ENCODE measurements around the gene SPPL3. TPM values are rescaled to one million over a fixed set of nuclear protein-coding genes. Genes with fewer than 3 reads are reported as not detected.
A peak's percentile ranks its signal among the peaks of the same experiment; 100 is the strongest.

SPPL3 gene
- total RNA-seq, 2 experiments from 2014 or later, result 24.7 to 27.6 TPM

GRCh38 chr12:120832737-120833136 is 71.4 kb downstream of the SPPL3 start:
- H3K4me1 Mint-ChIP-seq, result peaks cover 64% of the 10 kb centered on the region
- H3K4me3 Mint-ChIP-seq, result no peak overlapping the region
- H3K36me3 Mint-ChIP-seq, result no peaks in the 10 kb centered on the region
- no peak for DNase-seq
- no peak overlapping the region for H3K27ac Mint-ChIP-seq
- H3K27me3 Mint-ChIP-seq, result no peaks in the 10 kb centered on the region
- no peaks in the 10 kb centered on the region for H3K9me3 Mint-ChIP-seq

GRCh38 chr12:120831648-120832267 is 72.4 kb downstream of the SPPL3 start:
- Mint-ChIP-seq H3K4me3 (no peak overlapping the region), H3K4me1 (peaks cover 63% of the 10 kb centered on the region), H3K36me3 (no peaks in the 10 kb centered on the region), H3K27ac (no peak overlapping the region), H3K27me3 (no peaks in the 10 kb centered on the region), H3K9me3 (no peaks in the 10 kb centered on the region)
- DNase-seq, result no peak

- Mint-ChIP-seq H3K4me1 (peaks cover 61% of the 10 kb centered on the region), H3K9me3 (no peaks in the 10 kb centered on the region), H3K4me3 (no peak overlapping the region), H3K27me3 (no peaks in the 10 kb centered on the region), H3K36me3 (no peaks in the 10 kb centered on the region), H3K27ac (no peak overlapping the region)
- DNase-seq, result no peak
Observed at GRCh38 chr12:120830966-120831365, 73.2 kb downstream of the SPPL3 start.

- H3K4me1 Mint-ChIP-seq, result peaks cover 60% of the 10 kb centered on the region
- H3K9me3 Mint-ChIP-seq, result no peaks in the 10 kb centered on the region
- H3K27me3 Mint-ChIP-seq, result no peaks in the 10 kb centered on the region
- no peaks in the 10 kb centered on the region for H3K36me3 Mint-ChIP-seq
- no peak overlapping the region for H3K4me3 Mint-ChIP-seq
- DNase-seq, result no peak
- no peak overlapping the region for H3K27ac Mint-ChIP-seq
Observed at GRCh38 chr12:120830052-120830940, 73.9 kb downstream of the SPPL3 start.

GRCh38 chr12:120826335-120826734 is 77.8 kb downstream of the SPPL3 start:
- DNase-seq, result no peak
- H3K36me3 Mint-ChIP-seq, result no peaks in the 10 kb centered on the region
- H3K4me1 Mint-ChIP-seq, result peaks cover 54% of the 10 kb centered on the region
- H3K4me3 Mint-ChIP-seq, result no peak overlapping the region
- H3K27ac Mint-ChIP-seq, result no peak overlapping the region
- no peaks in the 10 kb centered on the region for H3K27me3 Mint-ChIP-seq
- H3K9me3 Mint-ChIP-seq, result no peaks in the 10 kb centered on the region

GRCh38 chr12:120825337-120825736 is 78.8 kb downstream of the SPPL3 start:
- H3K36me3 Mint-ChIP-seq, result no peaks in the 10 kb centered on the region
- no peak for DNase-seq
- no peak overlapping the region for H3K27ac Mint-ChIP-seq
- H3K27me3 Mint-ChIP-seq, result no peaks in the 10 kb centered on the region
- H3K4me3 Mint-ChIP-seq, result no peak overlapping the region
- H3K4me1 Mint-ChIP-seq, result peaks cover 53% of the 10 kb centered on the region
- no peaks in the 10 kb centered on the region for H3K9me3 Mint-ChIP-seq

GRCh38 chr12:120822832-120823503 is 81.2 kb downstream of the SPPL3 start:
- H3K27ac Mint-ChIP-seq, result no peak overlapping the region
- H3K36me3 Mint-ChIP-seq, result no peaks in the 10 kb centered on the region
- no peaks in the 10 kb centered on the region for H3K9me3 Mint-ChIP-seq

GRCh38 chr12:120821878-120822277 is 82.3 kb downstream of the SPPL3 start:
- Mint-ChIP-seq H3K27ac (peak overlapping the region; percentile 60), H3K4me3 (no peak overlapping the region), H3K36me3 (peaks cover 3% of the 10 kb centered on the region), H3K27me3 (no peaks in the 10 kb centered on the region), H3K9me3 (no peaks in the 10 kb centered on the region), H3K4me1 (peaks cover 49% of the 10 kb centered on the region)
- no peak for DNase-seq

More at GRCh38 chr12:120822832-120823503, 81.2 kb downstream of the SPPL3 start:
- Mint-ChIP-seq H3K27me3 (no peaks in the 10 kb centered on the region), H3K4me1 (peaks cover 45% of the 10 kb centered on the region), H3K4me3 (no peak overlapping the region)
- no peak for DNase-seq

GRCh38 chr12:120820884-120821510 is 83.2 kb downstream of the SPPL3 start:
- peak; percentile 63 for DNase-seq
- peaks cover 3% of the 10 kb centered on the region for H3K36me3 Mint-ChIP-seq
- peaks cover 47% of the 10 kb centered on the region for H3K4me1 Mint-ChIP-seq
- no peaks in the 10 kb centered on the region for H3K27me3 Mint-ChIP-seq
- no peaks in the 10 kb centered on the region for H3K9me3 Mint-ChIP-seq
- no peak overlapping the region for H3K4me3 Mint-ChIP-seq
- peak overlapping the region; percentile 77 for H3K27ac Mint-ChIP-seq

GRCh38 chr12:120818416-120818815 is 85.7 kb downstream of the SPPL3 start:
- Mint-ChIP-seq H3K27me3 (no peaks in the 10 kb centered on the region), H3K36me3 (peaks cover 3% of the 10 kb centered on the region), H3K9me3 (no peaks in the 10 kb centered on the region), H3K27ac (no peak overlapping the region), H3K4me1 (peaks cover 52% of the 10 kb centered on the region), H3K4me3 (no peak overlapping the region)
- DNase-seq, result no peak

- H3K4me3 Mint-ChIP-seq, result no peak overlapping the region
- peaks cover 3% of the 10 kb centered on the region for H3K36me3 Mint-ChIP-seq
- peaks cover 47% of the 10 kb centered on the region for H3K4me1 Mint-ChIP-seq
- no peak overlapping the region for H3K27ac Mint-ChIP-seq
- no peaks in the 10 kb centered on the region for H3K27me3 Mint-ChIP-seq
- no peaks in the 10 kb centered on the region for H3K9me3 Mint-ChIP-seq
- no peak for DNase-seq
Observed at GRCh38 chr12:120817559-120818330, 86.4 kb downstream of the SPPL3 start.

GRCh38 chr12:120816363-120816762 is 87.8 kb downstream of the SPPL3 start:
- Mint-ChIP-seq H3K4me3 (no peak overlapping the region), H3K36me3 (peaks cover 3% of the 10 kb centered on the region), H3K4me1 (peaks cover 35% of the 10 kb centered on the region), H3K9me3 (no peaks in the 10 kb centered on the region), H3K27me3 (no peaks in the 10 kb centered on the region), H3K27ac (no peak overlapping the region)
- DNase-seq, result no peak

- peaks cover 31% of the 10 kb centered on the region for H3K4me1 Mint-ChIP-seq
- no peaks in the 10 kb centered on the region for H3K27me3 Mint-ChIP-seq
- DNase-seq, result no peak
- no peak overlapping the region for H3K4me3 Mint-ChIP-seq
- H3K9me3 Mint-ChIP-seq, result no peaks in the 10 kb centered on the region
- peaks cover 4% of the 10 kb centered on the region for H3K36me3 Mint-ChIP-seq
- no peak overlapping the region for H3K27ac Mint-ChIP-seq
Observed at GRCh38 chr12:120814903-120815429, 89.2 kb downstream of the SPPL3 start.

- Mint-ChIP-seq H3K9me3 (no peaks in the 10 kb centered on the region), H3K36me3 (peaks cover 6% of the 10 kb centered on the region), H3K4me1 (peaks cover 31% of the 10 kb centered on the region), H3K4me3 (no peak overlapping the region), H3K27me3 (no peaks in the 10 kb centered on the region), H3K27ac (no peak overlapping the region)
- no peak for DNase-seq
Observed at GRCh38 chr12:120814203-120814902, 89.8 kb downstream of the SPPL3 start.
